Fibroblast of the aortic adventitia (primary cell): ENCODE measurements around the gene DRICH1. TPM values are rescaled to one million over a fixed set of nuclear protein-coding genes. Genes with fewer than 3 reads are reported as not detected.
"Not testable (repeated sequence)": the region's sequence is repeated elsewhere in the genome, so short reads cannot be mapped to it uniquely, and the experiment has no call there.

Source experiments
- DNase-seq: peaks from one replicate; pipeline ENCODE4 v3.0.0-alpha.2; 2010; ENCODE audit warnings: low read depth
- H3K4me3 ChIP-seq: 2 replicates; pipeline ENCODE4 v1.5.1; 2011; ENCODE audit warnings: low read depth, mild to moderate bottlenecking, control low read depth, low read length, moderate library complexity
- CTCF ChIP-seq: IDR thresholded peaks from 2 replicates; pipeline ENCODE4 v1.5.1; 2011; ENCODE audit warnings: mild to moderate bottlenecking, low read length, control low read depth, inconsistent platforms; ENCODE audit not compliant: insufficient read depth
- total RNA-seq: library from RNA; depleted of rRNA; stranded (reverse); fragments of >200 nt; gene quantifications from 2 replicates; pipeline ENCODE4 v1.2.3, GENCODE V29; 2012; ENCODE audit warnings: low replicate concordance

Gene DRICH1
- total RNA-seq, 1 donor: 0.09 TPM

GRCh38 chr22:23579870-23580575 lies 52.1 kb downstream of the DRICH1 start, which contains the start of gene IGLL1:
IGLL1 (minus strand) TSS chr22:23580290; CDS start chr22:23580190, 100 bp downstream.
- DNase-seq: no peak
- no peak within 1 kb of the TSS for H3K4me3 ChIP-seq
- TF ChIP-seq CTCF: no peak

- DNase-seq: no peak
- no peak for TF ChIP-seq CTCF
- no peak overlapping the region for H3K4me3 ChIP-seq
Observed at GRCh38 chr22:23579280-23579679, 52.8 kb downstream of the DRICH1 start.

GRCh38 chr22:23578306-23578705 lies 53.8 kb downstream of the DRICH1 start:
- no peak overlapping the region for H3K4me3 ChIP-seq
- no peak for DNase-seq
- TF ChIP-seq CTCF: no peak

GRCh38 chr22:23576681-23577080 lies 55.4 kb downstream of the DRICH1 start:
- H3K4me3 ChIP-seq: no peak overlapping the region
- TF ChIP-seq CTCF: no peak
- DNase-seq: no peak

GRCh38 chr22:23575601-23576000 lies 56.5 kb downstream of the DRICH1 start:
- no peak for TF ChIP-seq CTCF
- no peak for DNase-seq
- no peak overlapping the region for H3K4me3 ChIP-seq

GRCh38 chr22:23574877-23575276 lies 57.2 kb downstream of the DRICH1 start:
- no peak for DNase-seq
- H3K4me3 ChIP-seq: no peak overlapping the region
- TF ChIP-seq CTCF: no peak

GRCh38 chr22:23574371-23574811 lies 57.7 kb downstream of the DRICH1 start:
- TF ChIP-seq CTCF: no peak
- no peak overlapping the region for H3K4me3 ChIP-seq
- no peak for DNase-seq

- H3K4me3 ChIP-seq, DNase-seq: not testable (repeated sequence)
Observed at GRCh38 chr22:23573701-23574235, 58.4 kb downstream of the DRICH1 start.

- not testable (repeated sequence) for DNase-seq, H3K4me3 ChIP-seq
Observed at GRCh38 chr22:23573106-23573505, 59.0 kb downstream of the DRICH1 start.
